Measurements from ENCODE around the gene PPARGC1A. TPM values are rescaled to one million over a fixed set of nuclear protein-coding genes. Genes with fewer than 3 reads are reported as not detected.

PPARGC1A gene
- total and polyA plus RNA-seq, 7 donors = 7.8 to 89.3 (median 37.2) TPM

DNA sequence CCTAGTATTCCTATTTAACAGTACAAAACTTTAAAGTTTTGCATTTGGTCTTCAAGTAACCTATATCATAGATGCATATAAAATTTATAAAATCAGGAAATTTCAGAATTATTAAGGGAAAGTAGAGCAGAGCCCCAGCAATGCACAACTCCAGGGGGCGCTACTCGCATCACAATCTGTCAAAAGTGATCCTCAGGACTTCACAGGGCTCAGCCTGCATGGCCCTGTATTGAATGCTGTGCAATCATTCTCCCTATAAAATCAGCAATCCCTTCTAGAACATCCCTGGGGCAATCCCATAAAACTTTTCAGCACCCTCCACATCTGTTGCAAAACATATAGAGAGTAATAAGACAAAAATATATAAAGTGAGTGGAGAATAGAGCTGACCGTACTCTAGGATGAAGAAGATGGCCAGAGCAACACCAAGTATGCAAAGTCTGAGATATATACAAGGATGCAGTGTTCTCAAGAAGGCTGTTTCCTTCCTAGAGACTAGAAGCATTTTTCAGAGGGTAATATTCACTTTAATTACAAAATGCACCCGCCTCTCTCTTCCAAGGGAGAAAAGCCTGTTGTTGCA, 12.5 kb upstream of the PPARGC1A start:
- intact Hi-C loops (cut with DNase I) = no loop called here
- TF ChIP-seq, protein P1, sequence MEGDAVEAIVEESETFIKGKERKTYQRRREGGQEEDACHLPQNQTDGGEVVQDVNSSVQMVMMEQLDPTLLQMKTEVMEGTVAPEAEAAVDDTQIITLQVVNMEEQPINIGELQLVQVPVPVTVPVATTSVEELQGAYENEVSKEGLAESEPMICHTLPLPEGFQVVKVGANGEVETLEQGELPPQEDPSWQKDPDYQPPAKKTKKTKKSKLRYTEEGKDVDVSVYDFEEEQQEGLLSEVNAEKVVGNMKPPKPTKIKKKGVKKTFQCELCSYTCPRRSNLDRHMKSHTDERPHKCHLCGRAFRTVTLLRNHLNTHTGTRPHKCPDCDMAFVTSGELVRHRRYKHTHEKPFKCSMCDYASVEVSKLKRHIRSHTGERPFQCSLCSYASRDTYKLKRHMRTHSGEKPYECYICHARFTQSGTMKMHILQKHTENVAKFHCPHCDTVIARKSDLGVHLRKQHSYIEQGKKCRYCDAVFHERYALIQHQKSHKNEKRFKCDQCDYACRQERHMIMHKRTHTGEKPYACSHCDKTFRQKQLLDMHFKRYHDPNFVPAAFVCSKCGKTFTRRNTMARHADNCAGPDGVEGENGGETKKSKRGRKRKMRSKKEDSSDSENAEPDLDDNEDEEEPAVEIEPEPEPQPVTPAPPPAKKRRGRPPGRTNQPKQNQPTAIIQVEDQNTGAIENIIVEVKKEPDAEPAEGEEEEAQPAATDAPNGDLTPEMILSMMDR (IDR thresholded peaks at IDR 0.05) = peak; percentile 12
- Histone ChIP-seq H3K9me3 (no peaks in the 10 kb centered on the region), H3K27ac (no peak overlapping the region), H3K4me3 (no peak overlapping the region), H3K4me1 (peaks cover 12% of the 10 kb centered on the region), H3K36me3 (ENCODE audit: insufficient read depth in 1 of 2, low read depth in 1 of 2) (no peaks in the 10 kb centered on the region), H3K27me3 (ENCODE audit: insufficient read depth in 3 of 3, low read length in 2 of 3) (no peaks in the 10 kb centered on the region)
- DNase-seq (no peak), ATAC-seq (no peak)
- WGBS, 3 donors = 89 to 95% (median 93%) methylated on average over 4 of the region's 4 CpGs

DNA sequence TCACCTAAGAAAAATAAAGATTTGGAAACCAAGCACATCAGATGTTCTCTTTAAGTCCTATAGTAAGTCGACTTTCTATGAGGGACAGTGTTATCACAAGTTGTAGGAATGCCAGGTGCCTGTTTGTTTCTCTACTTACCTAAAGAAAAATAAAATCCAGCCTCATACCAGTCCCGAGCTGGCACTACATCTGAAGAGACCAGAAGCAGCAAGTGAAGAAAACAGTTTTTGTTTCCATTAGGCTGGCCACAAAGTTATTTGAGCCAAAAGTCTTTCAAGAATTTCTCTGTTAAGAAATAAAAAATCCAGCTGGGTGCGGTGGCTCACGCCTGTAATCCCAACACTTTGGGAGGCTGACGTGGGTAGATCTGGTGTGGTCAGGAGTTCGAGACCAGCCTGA, 10.8 kb upstream of the PPARGC1A start:
- TF ChIP-seq, protein P1 (IDR thresholded peaks at IDR 0.05) = no peak
- Histone ChIP-seq H3K27ac (no peak overlapping the region), H3K27me3 (ENCODE audit: insufficient read depth in 3 of 3, low read length in 2 of 3) (no peaks in the 10 kb centered on the region), H3K36me3 (ENCODE audit: insufficient read depth in 1 of 2, low read depth in 1 of 2) (no peaks in the 10 kb centered on the region), H3K4me3 (no peak overlapping the region), H3K9me3 (no peaks in the 10 kb centered on the region), H3K4me1 (peaks cover 12% of the 10 kb centered on the region)
- ATAC-seq (no peak), DNase-seq (no peak)
- 94 to 96% (median 95%) methylated on average over 6 of the region's 6 CpGs for WGBS, 3 donors
- intact Hi-C loops (cut with DNase I) = no loop called here

DNA sequence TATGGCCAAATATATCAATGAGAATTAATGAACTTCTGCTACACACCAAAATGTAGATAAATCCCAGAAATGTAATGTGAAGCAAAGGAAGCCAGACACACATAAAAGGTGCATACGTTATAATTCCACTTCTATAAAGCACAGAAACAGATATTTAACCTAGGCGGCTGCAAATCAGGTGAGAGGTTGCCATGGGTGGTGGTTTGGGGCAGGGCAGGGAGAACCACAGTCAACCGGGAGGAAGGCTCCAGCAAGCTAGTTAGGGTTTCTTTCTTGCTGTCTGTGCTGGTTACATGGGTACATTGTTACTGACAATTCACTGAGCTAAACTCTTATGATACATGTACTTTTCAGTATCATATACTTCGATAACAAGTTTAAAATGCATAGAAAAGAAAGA, 9.7 kb upstream of the PPARGC1A start:
- WGBS, 3 donors = 94 to 95% (median 94%) methylated on average over 4 of the region's 4 CpGs
- Histone ChIP-seq H3K27ac (no peak overlapping the region), H3K36me3 (ENCODE audit: insufficient read depth in 1 of 2, low read depth in 1 of 2) (no peaks in the 10 kb centered on the region), H3K4me3 (no peak overlapping the region), H3K27me3 (ENCODE audit: insufficient read depth in 3 of 3, low read length in 2 of 3) (no peaks in the 10 kb centered on the region), H3K9me3 (no peaks in the 10 kb centered on the region), H3K4me1 (peaks cover 12% of the 10 kb centered on the region)
- TF ChIP-seq, protein P1 (IDR thresholded peaks at IDR 0.05) = no peak
- no peak for DNase-seq
- intact Hi-C loops (cut with DNase I) = no loop called here
- no peak for ATAC-seq

DNA sequence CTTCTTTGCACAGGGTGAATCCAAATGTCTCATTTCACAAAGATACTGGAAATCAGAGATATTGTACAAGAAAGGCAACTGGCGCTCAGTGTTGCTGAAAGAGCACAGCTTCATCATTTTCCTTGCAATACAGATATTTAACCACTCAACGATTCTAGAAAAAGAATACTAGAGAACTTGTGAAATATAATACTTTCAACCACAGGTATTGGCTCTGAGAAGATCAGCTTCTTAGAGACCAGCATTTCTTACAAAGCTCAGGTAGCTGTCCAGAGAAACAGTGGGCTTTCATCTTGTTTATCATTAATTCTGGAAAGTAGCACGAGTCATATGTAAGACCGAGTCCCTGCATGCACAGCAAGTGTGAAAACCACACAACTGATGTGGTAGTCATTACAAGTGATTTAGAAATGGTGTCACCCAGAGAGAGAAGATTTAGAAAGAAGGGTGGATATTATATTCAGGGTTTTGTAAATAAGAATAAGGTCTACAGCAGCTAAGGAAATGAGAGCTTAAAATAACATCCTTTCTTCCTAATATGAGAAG, 7.8 kb upstream of the PPARGC1A start:
- H3K9me3 ChIP-seq = no peaks in the 10 kb centered on the region
- H3K27me3 ChIP-seq (ENCODE audit: insufficient read depth in 3 of 3, low read length in 2 of 3) = no peaks in the 10 kb centered on the region
- DNase-seq = no peak
- ATAC-seq = no peak
- H3K27ac ChIP-seq = no peak overlapping the region
- H3K36me3 ChIP-seq (ENCODE audit: insufficient read depth in 1 of 2, low read depth in 1 of 2) = no peaks in the 10 kb centered on the region
- WGBS, 3 donors = 63 to 90% (median 69%) methylated on average over 4 of the region's 4 CpGs
- H3K4me1 ChIP-seq = peaks cover 2% of the 10 kb centered on the region
- TF ChIP-seq, protein P1 (IDR thresholded peaks at IDR 0.05) = no peak
- intact Hi-C loops (cut with DNase I) = no loop called here
- no peak overlapping the region for H3K4me3 ChIP-seq

DNA sequence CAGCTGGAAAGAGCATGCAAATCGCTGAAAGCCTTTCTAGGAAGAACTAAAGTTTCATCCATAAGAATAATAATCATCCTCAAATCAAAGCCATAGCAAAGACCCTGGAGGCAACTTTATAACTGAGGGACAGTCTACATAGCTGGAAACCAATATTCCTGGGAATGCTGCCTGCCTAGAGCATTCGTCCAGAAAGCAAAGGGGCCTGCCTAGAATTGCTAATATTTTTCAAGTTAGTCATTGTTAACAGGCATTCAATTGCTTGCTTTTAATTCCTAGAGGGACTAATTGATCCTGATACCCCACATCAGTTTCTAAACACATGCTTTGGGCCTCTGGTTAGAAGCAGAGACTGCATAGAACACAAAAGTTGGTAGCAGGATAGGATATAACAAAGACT, 4.2 kb upstream of the PPARGC1A start:
- Histone ChIP-seq H3K4me3 (peak overlapping the region; percentile 76), H3K9me3 (no peaks in the 10 kb centered on the region), H3K36me3 (ENCODE audit: insufficient read depth in 1 of 2, low read depth in 1 of 2) (no peaks in the 10 kb centered on the region), H3K4me1 (no peaks in the 10 kb centered on the region), H3K27me3 (ENCODE audit: insufficient read depth in 3 of 3, low read length in 2 of 3) (no peaks in the 10 kb centered on the region), H3K27ac (peak overlapping the region; percentile 95)
- ATAC-seq (no peak), DNase-seq (no peak)
- WGBS, 3 donors = 37 to 64% (median 51%) methylated on average over 2 of the region's 2 CpGs
- TF ChIP-seq, protein P1 (IDR thresholded peaks at IDR 0.05) = no peak
- intact Hi-C loops (cut with DNase I) = loop anchor here in 1 of 2 donors (5.0 kb wide), 1 partner anchor 38 kb away; no protein-coding TSS in a partner anchor
